Activated T-cell treated with anti-CD3 and anti-CD28 coated beads, Interleukin-2, amount 50 U/mL, for 1 hour (primary cell): ENCODE results near the gene SLC22A16.

Experiments
- DNase-seq: peaks from one replicate; pipeline ENCODE4 v3.0.0-alpha.2; 2020

Gene SLC22A16

GRCh38 chr6:110399219-110400071, 77.0 kb downstream of the SLC22A16 start:
- DNase-seq, result no peak

DNA sequence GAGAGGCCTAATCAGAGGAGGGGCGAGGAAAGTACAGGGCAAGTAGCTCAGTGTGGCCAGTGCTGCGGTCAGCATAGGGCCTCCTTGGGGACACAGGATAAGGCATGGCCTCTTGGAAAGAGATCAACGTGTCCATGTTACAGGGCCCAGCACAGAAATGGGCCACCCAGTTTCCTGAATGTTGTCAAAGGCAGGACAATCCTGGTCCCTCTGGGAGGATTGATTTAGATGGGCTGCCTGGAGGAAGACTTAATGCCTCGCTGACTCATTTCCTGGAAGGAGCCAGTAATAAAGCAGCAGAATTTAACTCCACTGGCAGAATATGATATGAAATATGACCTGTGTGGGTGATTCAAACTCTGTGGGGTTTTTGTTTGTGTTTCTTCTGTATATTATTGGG, 77.6 kb downstream of the SLC22A16 start:
- no peak for DNase-seq

GRCh38 chr6:110395221-110395620, 81.2 kb downstream of the SLC22A16 start:
- DNase-seq, result no peak

DNA sequence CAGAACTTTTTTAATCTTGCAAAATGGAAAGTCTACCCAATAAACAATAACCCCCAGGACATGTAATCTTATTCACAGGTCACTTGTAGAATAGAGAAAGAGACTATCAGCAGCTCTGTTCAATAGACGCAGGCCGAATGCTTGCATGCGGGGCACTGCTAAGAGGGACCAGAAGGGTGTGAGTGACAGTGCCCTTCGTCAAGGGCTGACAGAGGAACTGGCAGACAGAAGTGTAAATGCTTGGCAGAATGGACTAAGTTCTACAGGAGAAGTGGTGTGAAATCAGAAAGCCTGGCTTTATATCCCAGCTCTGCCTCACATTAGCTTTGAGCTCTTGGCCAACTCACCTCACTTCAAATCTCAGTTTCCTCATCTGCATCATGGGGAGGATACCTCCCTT, 82.0 kb downstream of the SLC22A16 start:
- no peak for DNase-seq

DNA sequence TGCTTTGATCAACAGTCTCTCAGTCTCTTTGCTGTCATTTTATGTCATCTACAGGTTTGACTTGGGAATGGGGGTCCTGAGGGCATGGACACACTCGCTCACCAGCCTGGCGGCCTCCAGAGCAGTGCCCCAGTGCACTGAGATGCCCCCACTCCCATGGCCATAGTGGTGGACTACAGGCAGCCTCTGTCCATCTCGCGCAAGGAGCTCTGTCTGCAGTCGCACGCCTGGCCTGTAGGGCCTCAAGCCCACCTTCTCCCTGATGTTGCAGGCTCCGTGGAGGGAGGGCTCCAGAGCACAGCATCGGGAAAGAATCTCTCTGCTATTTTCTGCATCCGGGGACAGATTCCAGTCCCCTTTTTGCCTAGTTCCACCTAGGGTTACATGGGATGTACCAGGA, 83.7 kb downstream of the SLC22A16 start:
- DNase-seq, result no peak

DNA sequence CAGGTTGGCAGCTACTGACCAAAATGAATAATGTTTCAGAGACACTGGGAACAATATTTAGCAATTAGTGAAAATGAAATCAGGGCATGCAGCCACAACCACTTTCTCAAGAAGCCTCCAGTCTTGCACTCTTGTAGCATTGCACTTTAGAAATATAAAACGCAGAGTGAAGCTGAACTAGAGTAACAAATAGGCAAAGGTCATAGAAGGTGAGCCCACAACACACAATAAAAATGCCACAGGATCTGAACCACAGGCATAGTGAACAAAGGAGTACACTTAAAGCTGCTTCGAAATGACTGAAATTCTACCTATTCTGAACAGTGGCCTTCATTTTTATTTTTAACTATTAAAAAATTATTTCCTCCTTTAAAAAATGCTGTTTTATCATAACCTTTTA, 86.0 kb downstream of the SLC22A16 start:
- DNase-seq, result no peak

DNA sequence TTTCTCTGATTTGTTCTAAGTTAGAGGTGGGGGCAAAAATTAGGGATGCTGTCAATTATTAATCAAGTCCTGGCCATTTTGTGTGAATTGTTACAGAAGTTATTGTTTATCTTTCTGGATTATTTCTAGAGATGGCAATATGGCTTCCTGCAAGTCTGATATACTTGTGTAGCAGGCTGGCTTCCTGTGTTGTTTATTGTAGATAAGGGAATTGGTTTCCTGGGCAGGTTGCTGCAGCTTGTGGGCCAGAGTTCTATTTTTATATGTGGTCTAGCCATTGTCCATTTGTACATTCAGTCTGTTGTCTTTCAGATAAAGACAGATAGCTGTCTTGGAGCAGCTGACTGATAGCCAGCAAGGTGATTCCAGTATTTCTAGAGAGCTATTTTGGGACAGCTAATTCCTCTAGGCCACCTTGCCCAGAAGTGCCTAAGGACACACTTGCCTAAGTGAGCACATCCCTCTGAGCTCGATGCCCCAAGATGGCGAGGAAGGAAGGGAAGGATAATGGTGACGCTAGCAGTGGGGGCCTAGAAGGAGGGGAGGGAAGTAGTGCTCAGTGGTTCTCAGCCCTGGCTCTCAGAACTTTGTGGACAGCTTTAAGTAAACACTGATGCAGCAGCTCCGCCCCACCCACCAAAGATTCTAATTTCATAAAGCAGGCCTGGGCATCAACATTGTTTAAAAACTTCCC, 86.6 kb downstream of the SLC22A16 start:
- no peak for DNase-seq

DNA sequence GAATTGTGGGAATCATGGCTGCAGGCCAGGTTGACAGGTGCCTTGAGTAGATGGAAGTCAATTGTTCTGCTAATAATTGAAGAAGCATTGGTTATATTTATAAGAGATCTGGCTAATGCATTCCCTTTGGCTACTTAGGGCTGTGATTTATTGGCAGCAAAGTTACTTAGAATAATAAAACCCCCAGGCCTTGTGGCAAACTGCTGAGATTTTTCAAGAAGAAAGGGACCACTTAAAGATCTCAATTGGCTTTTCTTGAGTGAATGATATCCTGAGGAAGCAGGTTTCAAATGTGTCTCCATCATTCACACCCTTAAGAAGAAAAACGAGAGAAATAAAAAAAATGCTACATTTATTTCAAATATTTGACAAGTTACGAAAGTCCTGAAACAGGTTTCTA, 88.4 kb downstream of the SLC22A16 start:
- DNase-seq, result no peak

DNA sequence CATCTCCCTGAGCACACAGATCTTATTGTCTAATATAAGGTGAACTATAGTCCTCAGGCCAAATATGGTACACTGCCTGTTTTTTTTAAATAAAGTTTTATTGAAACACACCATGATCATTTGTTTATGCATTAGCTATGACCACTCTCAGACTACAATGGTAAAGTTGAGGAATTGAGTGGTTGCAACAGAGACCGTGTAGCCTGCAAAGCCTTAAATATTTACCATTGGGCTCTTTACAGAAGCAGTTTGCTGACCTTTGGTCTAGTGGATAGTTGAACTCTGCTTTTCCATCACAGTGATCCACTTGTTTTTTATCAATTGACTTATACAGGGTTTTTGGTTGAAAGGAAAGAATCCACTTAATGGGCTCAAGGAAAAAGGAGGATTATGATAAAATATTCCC, 91.0 kb downstream of the SLC22A16 start:
- no peak for DNase-seq

- DNase-seq, result no peak
Measured at GRCh38 chr6:110378552-110378951, 97.9 kb downstream of the SLC22A16 start.
